HG03175 (cell line): ENCODE results near the gene CMTM8.
A peak's percentile ranks its signal among the peaks of the same experiment; 100 is the strongest.
"Not testable (repeated sequence)": the region's sequence is repeated elsewhere in the genome, so short reads cannot be mapped to it uniquely, and the experiment has no call there.

Experiments
- ATAC-seq: cut with Tn5 transposase; IDR thresholded peaks from one replicate; pipeline ENCODE4 v1.9.1; 2021; ENCODE audit warnings: mild to moderate bottlenecking, moderate library complexity; ENCODE audit not compliant: unreplicated experiment

CMTM8 gene

DNA sequence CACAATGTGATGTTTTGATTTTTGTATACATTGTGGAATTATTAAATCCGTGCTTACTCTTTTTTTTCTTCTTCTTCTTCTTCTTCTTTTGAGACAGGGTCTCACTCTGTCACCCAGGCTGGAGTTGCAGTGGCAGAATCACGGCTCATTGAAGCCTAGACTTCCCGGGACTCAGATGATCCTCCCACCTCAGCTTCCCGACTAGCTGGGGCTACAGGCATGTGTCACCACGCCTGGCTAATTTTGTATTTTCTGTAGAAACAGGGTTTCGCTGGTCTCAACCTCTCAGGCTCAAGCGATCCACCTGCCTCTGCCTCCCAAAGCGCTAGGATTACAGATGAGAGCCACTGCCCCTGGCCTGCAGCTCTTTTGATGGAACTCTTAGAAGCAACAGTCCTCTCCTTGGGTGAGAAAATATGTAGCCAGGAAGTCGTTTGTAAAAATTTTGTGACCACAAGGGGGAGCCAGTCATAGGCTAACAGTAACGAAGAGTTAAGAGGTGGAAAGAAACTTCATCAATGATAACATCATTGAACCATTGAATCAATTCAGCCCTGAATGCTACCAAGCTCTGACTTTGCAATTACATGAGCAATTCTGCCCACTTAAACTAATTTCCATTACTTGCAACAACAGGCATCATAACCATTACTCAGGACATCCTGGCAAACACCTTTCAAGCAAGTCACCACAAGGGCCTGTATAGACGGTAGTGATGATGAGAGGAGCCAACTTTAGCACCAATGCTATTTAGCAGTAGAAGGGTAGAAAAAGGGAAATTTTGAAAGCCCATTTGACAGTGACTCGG lies 136.5 kb downstream of the CMTM8 start:
- peak; percentile 75 for ATAC-seq

DNA sequence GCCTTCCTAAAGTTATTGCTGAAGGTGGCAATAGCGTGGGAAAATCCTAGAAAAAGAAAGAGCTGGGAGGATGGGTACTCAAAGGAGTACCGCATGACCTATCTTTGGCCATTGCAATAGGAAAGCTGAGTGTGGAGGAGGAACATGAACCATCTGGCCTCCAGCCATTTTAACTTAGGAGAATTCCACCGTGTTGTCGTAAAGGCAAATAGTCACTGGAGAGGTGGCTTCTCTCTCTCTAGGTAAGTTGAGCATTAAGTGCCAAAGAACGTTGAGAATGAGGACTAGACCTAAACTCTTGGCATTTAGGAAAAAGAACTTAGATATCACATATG lies 137.1 kb downstream of the CMTM8 start:
- ATAC-seq: no peak

DNA sequence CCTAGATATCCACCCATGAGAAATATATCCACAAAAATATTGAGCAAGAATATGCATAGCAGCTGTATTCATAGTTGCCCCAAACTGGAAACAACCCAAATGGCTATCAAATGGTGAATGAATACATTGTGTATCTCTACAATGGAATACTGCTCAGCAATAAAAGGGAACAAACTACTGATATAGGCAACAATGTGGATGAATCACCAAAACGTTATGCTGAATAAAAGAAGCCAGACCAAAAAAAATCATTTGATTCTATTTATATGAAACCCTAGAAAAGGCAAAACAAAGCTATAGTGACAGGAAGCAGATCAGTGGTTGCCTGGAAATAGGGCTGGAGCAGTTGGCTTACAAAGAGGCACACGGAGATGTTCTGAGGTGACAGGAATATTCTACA lies 137.6 kb downstream of the CMTM8 start:
- no peak for ATAC-seq

DNA sequence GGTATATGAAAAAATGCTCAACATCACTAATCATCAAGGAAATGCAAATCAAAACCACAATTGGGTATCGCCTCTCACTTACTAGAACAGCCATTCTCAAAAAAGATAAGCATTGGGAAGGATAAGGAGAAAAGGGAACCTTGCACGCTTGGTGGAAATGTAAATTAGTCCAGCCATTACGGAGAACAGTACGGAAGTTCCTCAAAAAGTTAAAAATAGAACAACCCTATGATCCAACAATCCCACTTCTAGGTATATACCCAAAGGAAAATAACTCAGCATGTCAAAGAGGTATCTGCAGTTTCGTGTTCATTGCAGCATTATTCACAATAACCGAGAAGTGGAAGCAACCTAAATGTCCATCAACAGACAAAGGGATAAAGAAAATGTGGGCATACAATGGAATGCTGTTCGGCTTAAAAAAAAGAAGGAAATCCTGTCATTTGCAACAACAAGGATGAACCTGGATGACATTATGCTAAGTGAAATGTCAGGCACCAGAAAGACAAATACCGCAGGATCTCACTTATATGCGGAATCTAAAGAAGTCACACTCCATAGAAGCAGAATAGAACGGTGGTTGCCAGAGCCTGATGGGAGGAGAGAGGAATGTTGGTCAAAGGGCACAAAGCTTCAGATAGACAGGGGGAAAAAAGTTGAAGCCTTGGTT lies 141.5 kb downstream of the CMTM8 start:
- ATAC-seq: no peak

DNA sequence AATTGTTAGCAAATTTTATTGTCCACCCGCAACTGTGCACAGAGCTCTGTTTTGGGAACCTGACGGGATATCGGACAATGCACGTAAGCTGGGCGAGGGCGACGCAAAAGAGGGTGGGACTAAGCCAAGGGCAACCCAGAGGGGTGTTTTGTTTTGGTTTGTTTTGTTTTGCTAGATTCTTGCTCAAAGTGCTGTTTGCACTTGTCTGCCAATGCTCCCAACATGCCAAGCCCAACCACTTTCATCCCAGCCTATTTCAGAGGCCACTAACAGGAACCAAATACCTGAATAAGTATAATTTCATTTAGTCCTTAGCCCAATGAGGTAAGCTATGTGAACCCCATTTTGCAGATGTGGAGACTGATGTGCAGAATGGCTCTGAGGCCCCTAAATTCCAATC lies 143.4 kb downstream of the CMTM8 start:
- no peak for ATAC-seq

DNA sequence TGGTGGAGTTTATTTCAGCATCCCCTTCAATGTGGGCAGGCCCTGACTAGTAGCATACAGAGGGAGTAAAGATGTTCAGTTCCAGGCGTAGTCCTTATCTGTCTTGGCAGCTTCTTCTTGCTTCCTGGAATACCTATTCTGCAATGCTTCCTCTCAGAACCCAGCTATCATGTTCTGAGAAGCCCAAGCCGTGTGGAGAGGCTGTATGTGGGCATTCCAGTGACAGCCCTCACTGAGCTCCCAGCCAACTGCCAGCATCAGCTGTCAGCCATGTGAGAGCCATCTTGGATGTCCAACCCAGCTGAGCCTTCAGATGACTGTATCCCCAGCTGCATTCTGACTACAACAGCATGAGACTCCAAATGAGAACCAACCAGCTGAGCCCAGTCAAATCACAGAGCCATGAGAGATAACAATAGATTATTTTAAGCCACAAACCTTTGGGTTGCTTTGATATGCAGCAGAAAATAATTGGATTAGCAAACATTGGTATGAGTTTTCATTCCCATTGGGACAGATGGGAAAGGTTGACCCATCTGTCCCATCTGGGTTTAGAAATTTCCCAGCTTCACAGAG lies 144.7 kb downstream of the CMTM8 start:
- no peak for ATAC-seq

DNA sequence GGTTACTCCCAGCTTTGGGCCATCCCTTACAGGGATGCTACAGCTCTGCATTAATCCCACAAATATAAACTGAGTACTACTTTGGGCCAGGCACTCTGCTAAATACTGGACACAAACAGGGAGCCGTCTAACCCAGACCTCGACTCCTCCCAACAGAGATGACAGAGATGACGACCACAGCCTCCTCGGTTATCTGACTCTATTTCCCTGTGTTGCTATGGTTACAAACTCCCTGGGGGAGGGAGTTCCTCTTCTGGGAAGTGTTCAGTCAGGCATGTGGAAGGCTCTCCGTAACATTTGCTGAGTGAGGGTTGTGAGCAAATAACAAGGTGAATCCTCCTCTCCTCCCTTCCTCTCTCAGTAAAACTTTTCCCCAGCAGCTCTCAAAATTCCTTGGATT lies 146.5 kb downstream of the CMTM8 start:
- ATAC-seq: no peak

DNA sequence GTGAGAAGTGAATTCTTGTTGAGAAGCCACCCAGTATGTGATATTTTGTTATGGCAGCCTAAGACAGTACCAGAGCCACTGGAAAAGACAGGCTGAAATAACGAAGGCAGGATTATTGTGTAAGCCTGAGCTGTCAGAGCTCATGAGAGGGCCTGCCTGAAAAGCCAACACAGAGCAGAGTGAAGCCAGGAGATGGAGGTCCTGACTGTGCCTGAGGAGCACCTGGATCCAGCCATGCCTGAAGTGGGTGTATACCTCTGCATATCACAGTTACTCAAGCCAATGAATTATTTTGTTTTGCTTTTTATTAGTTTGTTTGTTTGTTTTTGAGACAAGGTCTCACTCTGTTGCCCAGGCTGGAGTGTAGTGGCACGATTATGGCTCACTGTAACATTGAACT lies 149.0 kb downstream of the CMTM8 start:
- ATAC-seq: no peak

DNA sequence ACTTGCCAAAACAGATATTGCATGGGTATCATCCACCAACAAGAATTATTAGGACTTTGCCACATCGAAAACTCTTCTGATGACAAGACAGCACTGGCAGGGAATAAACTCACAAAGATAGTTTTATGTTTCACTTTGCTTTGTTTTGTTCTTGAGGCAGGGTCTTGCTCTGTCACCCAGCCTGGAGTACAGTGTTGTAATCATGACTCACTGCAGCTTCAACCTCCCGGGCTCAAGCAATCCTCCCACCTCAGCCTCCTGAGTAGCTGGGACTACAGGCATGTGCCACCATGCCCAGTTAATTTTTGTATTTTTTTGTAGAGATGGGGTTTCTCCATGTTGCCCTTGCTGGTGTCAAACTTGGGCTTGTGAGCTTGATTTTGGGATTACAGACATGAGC lies 151.1 kb downstream of the CMTM8 start:
- ATAC-seq: not testable (repeated sequence)

DNA sequence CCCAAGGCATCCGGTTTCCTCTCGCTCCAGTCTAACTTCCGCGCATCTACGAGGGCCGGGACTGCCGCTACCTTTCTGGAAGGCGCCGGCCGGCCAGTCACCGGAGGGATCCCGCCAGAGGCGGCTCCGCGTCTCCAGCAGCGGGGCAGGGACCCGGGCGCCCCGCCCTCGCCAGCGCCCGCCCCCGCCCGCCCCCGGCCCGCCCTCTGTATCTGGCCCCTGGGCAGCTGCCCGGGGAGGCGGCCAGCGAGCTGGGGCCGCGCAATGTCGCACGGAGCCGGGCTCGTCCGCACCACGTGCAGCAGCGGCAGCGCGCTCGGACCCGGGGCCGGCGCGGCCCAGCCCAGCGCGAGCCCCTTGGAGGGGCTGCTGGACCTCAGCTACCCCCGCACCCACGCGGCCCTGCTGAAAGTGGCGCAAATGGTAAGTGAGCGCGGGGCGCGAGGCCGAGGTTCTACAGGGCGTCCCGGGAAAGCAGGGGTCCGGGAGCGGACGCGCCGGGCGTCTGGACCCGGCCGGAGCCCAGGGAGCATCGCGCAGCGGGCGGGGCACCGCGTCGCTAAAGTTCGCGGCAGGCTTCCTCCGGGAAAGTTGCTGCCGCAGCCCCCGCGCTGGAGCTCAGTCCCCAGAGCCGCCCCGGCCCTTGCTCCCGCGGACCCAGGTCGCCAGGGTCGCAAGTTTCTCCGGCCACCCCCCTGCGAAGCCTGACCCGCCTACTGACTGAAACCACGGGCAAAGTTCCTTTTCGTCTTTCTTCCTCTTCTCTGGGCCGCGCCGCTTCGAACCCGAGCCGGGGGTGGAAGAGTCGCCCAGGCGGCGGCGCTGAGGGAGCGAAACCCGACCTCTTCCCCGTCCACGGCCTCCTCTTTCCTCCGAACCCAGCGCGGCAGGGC lies 153.4 kb downstream of the CMTM8 start, which contains the start of gene CMTM7:
TSS of gene CMTM7 (plus strand) at position 211 of the 893 bp plus-strand sequence. CDS start at position 265, 54 bp downstream.
- ATAC-seq: peak; percentile 35

DNA sequence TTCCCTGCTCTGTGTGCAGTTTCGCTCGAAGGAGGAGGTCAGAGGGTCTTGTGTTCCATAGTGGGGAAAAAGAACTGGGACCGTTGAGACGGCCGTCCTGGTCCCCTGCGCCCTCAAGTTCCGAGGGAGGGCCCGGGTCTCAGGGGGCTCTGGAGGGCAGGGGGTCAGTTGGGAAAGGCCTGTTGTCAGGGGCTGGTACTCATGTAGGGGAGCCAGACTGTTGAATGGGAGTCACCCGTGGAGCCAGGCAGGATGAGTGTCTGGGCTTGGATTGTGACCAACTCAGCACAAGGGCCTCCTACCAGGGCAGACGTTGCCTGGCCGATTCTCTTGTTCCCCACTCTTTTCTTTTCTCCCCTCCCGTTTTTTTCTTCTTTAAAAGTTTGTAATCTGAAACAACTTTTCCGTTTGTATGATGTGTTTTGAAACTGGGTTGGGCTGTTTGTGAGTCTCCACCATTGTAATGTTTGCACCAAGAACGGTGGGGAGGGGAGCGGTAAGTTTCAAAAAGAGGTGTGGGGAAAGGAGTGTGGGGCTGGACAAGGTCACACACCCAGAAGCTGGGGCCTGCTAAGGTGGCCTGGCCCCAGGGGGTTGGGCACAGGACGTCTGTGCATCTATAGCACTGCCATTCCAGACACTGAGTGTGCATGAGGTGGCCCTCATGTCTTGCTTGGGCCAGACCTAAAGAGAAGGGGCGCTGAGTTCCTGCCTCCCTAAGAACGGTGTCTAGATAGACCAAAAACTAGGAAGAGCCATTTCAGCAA lies 154.2 kb downstream of the CMTM8 start:
- ATAC-seq: no peak

DNA sequence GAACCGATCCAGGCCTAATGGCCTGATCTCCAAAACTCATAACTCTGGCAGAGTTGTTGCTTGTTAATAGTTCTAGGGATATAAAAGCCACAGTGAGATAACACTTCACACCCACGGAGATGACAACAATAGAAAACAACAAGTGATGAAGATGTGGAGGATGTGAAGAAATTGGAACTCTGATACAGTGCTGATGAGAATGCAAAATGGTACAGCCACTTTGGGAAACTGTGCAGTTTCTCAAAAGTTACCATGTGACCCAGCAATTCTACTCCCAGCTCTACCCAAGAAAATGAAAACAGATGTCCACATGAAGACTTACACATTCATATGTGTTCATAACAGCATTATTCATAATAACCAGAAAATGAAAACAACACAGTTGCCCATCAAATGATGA lies 157.0 kb downstream of the CMTM8 start:
- no peak for ATAC-seq

DNA sequence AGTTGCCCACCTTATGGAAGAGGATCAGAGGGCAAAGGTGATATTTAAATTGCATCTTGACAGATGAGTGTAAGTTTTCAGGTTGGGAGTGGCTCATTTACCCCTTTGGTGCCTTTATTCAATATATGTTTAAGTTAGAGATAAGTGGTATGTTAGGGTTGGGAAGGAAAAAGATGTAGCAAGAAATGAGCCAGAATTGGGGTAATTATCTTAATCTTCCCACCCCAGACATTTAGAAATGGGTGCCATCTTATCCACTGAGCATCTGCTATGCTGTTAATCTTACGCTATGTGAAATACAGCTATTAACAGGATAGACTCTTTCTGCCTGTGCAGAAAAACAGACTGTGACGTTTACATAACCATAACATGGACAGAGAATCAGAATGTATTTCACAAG lies 159.5 kb downstream of the CMTM8 start:
- no peak for ATAC-seq

DNA sequence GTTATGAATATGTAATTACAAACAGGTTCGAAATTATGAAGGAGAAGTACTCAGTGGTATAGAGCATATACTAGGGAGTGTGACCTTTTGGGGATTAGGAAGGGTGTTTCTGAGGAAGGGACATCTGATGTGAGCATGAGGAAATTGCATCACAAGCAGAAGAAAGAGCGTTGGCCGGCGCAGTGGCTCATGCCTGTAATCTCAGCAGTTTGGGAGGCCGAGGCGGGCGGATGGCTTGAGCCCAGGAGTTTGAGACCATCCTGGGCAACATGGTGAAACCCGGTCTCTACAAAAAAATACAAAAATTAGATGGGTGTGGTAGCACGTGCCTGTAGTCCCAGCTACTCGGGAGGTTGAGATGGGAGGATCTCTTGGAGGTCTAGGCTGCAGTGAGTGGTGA lies 160.1 kb downstream of the CMTM8 start:
- no peak for ATAC-seq

DNA sequence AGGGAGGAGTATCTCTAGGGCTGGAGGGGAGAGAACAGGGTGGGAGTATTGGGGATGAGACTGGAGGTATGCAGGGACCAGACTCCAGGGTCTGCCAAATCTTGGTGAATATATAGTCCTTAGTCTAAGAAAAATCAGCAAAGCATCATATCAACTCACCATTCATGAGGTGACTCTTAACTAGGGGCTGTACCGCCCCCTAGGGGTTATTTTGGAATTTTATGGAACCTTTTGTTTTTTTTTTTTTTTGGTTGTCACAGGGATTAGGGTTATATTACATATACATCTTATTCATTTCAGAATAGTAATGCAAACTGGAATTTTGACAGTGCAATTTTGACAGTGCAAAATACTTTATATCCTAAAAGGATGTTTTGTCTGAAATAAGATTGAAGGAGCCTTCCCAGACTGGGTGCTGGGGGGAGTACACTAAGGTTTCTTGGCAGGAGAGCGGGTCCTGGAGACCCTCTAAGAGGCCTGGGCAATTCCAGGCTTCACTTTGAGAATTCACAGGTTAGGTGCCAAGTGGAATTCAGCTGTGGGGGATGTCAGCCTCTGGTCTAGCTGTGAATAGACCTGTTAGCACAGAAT lies 160.6 kb downstream of the CMTM8 start:
- ATAC-seq: no peak

DNA sequence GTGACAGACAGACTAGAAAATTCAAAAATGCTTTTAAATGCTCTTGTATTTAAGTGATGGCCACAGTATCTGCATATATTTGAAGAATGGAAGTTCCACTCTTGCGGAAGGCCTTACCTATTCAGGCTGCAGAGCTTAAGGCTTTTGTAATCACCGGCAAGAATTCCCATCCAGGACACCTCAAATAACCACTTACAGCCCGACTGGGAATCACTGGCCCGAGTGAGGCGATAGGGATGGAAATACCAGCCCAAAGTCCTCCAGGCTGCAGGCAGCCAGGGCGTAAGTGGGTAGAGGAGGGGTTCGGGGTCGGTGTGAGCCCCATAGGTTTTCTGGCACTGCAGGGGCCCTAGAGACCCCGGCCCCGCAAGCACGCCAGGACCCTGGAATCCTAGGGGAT lies 162.6 kb downstream of the CMTM8 start:
- peak; percentile 8 for ATAC-seq

DNA sequence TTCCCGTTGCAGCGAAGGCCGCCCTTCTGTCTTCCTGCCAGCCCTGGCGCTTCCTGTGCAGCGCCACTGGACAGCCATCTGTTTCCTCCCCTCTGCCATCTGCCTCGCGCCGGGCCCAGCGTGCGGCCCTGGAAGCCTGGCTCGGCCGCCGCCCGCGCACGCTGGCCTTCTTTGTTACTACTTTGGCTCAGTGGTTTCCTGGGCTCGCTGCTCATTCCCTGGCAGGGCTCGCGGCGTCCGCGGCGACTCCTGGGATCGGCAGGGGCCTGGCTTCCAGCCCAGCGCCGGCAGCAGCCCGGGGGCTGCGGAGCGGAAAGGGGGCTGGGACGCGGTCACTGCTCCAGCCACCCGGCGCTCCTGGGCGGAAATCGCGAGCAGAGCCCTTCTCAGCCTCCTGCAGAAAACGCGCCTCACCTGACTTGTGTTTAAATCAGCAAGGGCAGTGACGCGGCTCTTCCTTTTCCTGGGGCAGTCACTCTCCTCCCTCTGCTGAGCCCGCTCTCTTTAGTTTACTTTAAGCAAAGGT lies 163.1 kb downstream of the CMTM8 start:
- ATAC-seq: peak; percentile 68

DNA sequence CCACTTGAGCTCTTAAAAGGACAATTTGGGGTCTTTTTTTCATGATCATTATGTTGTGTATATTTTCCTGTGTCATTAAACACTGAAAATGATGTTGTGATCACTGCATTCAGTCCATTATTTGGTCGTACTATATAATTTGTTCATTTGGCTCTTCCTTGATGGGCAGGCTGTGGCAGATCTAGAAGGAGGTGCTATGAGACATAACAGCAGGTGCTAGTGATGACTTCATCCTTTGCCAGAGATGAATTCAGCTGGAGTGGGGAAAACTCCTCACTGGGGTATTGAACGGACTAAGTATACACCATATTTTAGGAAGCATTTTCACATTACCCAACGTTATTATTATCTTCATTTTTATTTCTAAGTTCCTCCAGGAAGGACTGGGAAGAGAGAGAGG lies 165.2 kb downstream of the CMTM8 start:
- no peak for ATAC-seq

DNA sequence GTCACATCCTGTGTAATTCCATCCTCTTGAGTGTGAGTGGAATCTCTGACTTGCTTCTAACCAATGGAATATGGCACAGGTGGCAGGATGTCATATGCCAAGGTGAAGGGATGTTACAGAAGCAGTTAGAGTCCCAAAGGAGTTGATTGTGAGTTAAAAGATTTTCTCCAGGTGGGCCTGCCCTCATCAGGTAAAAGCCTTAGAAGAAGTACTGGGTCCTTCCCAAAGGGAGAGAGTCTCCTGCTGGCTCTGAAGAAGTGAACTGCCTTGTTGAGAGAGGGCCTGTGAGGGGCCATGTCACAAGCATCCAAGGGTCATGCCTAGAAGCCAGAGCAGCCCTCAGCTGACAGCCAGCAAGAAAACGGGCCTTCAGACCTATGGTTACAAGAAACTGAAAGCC lies 166.2 kb downstream of the CMTM8 start:
- ATAC-seq: no peak

DNA sequence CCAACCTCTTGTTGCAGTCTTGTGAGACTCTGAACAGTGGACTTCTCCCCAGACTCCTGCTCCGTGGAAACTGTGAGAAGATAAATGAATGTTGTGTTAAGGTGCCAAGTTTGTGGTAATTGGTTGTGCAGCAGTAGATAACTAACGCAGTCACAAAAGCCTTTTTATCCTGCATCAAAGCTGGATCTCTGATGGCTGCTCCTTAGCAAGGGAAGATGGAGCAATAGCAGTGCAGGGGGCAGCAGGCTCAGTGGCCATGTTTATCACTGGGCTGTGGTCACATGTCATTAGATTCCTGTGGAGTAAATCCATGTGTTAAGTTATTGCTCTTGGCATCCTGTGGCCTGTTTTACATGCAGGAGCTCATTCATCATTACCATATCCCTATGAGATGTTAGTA lies 166.7 kb downstream of the CMTM8 start:
- ATAC-seq: no peak
